ENCODE data around the gene PBX1.

- TF ChIP-seq NR2C2 (CRISPR knock-in tag; IDR thresholded peaks at IDR 0.05) (no peak), ATF2 (CRISPR knock-in tag; IDR thresholded peaks at IDR 0.05; ENCODE audit: borderline replicate concordance, low read depth) (no peak), CTCF (IDR thresholded peaks at IDR 0.05) (no peak), RELA (CRISPR knock-in tag; IDR thresholded peaks at IDR 0.05; ENCODE audit: borderline replicate concordance) (no peak), NFYB (CRISPR knock-in tag; conservative IDR thresholded peaks at IDR 0.05; ENCODE audit: low read depth) (no peak), ZNF121 (CRISPR knock-in tag; IDR thresholded peaks at IDR 0.05) (no peak)
These were observed 149.6 kb downstream of the PBX1 start for GRCh38 chr1:164708596-164708995.
